Muscle of leg (tissue), 16 donors: ENCODE measurements around the gene RUSC1. TPM values are rescaled to one million over a fixed set of nuclear protein-coding genes. Genes with fewer than 3 reads are reported as not detected.

Experiments used
- DNase-seq: peaks from one replicate; pipeline ENCODE4 v3.0.0; 2013
- H3K27ac ChIP-seq: one replicate; pipeline ENCODE4 v1.5.1; 2013; ENCODE audit warnings: mild to moderate bottlenecking, low read length, control low read depth
- H3K27me3 ChIP-seq: one replicate; pipeline ENCODE4 v1.6.1; 2013; ENCODE audit warnings: low read length; ENCODE audit not compliant: control insufficient read depth, insufficient read depth
- H3K36me3 ChIP-seq: one replicate; pipeline ENCODE4 v1.6.1; 2013; ENCODE audit warnings: low read length; ENCODE audit not compliant: control insufficient read depth, insufficient read depth
- H3K4me1 ChIP-seq: one replicate; pipeline ENCODE4 v1.6.1; 2013; ENCODE audit warnings: low read length; ENCODE audit not compliant: control insufficient read depth, insufficient read depth
- H3K4me3 ChIP-seq: one replicate; pipeline ENCODE4 v1.5.1; 2013; ENCODE audit warnings: low read length, control low read depth
- H3K9me3 ChIP-seq: replicated peaks from 2 replicates; pipeline ENCODE4 v1.6.1; 2013; ENCODE audit warnings: low read depth, low read length; ENCODE audit not compliant: control insufficient read depth
- WGBS: methylation state at CpG from one replicate; pipeline ENCODE4 v1.1.5; 2013; ENCODE audit warnings: missing lambda C conversion rate; ENCODE audit not compliant: insufficient coverage; 5-methylcytosine and 5-hydroxymethylcytosine counted together
- long read RNA-seq, 11 donors: transcript quantifications; one replicate each; lab custom pipeline, GENCODE V29; 2026
- polyA plus RNA-seq, 8 donors: library from polyadenylated mRNA; unstranded; fragments of 120-200 nt; gene quantifications; one replicate each; pipeline versions ENCODE4 v1.2.1 to v1.2.3, GENCODE V29; 2013; ENCODE audit warnings: inconsistent platforms in 1 of 8, low replicate concordance in 1 of 8; ENCODE audit not compliant: insufficient read length in 8 of 8, insufficient read depth in 1 of 8
- total RNA-seq: library from RNA; stranded (reverse); fragments of 120-200 nt; gene quantifications from one replicate; pipeline ENCODE4 v1.2.4, GENCODE V29; 2013

Gene RUSC1
- total RNA-seq (12.1 TPM), polyA plus RNA-seq (10 to 100 TPM; 23.0 to 33.4 (median 27.4) TPM)
- long read RNA-seq, donor 1, partial matches to known transcripts, result 0 of 2 reads
- long read RNA-seq, donor 1, other reads (novel, unspliced or antisense), result 0 of 2 reads
- long read RNA-seq, donor 2, partial matches to known transcripts, result 0 of 1 reads
- long read RNA-seq, donor 2, other reads (novel, unspliced or antisense), result 0 of 1 reads
- long read RNA-seq, donor 3, partial matches to known transcripts, result 0 of 5 reads
- long read RNA-seq, donor 3, other reads (novel, unspliced or antisense), result 0 of 5 reads
- long read RNA-seq, donor 4, partial matches to known transcripts, result 0 of 1 reads
- long read RNA-seq, donor 4, other reads (novel, unspliced or antisense), result 0 of 1 reads
- long read RNA-seq, donor 5, transcript RUSC1-214 (8 exons, 1,700 nt), result major isoform, 6 of 12 reads
- long read RNA-seq, donor 5, partial matches to known transcripts, result 0 of 12 reads
- long read RNA-seq, donor 5, other reads (novel, unspliced or antisense), result 0 of 12 reads
- long read RNA-seq, donor 6, partial matches to known transcripts, result 0 of 6 reads
- long read RNA-seq, donor 6, other reads (novel, unspliced or antisense), result 0 of 6 reads
- long read RNA-seq, donor 7, partial matches to known transcripts, result 0 of 3 reads
- long read RNA-seq, donor 7, other reads (novel, unspliced or antisense), result 0 of 3 reads
- long read RNA-seq, donor 8, partial matches to known transcripts, result 0 of 1 reads
- long read RNA-seq, donor 8, other reads (novel, unspliced or antisense), result 0 of 1 reads
- long read RNA-seq, donor 9, partial matches to known transcripts, result 0 of 2 reads
- long read RNA-seq, donor 9, other reads (novel, unspliced or antisense), result 0 of 2 reads
- long read RNA-seq, donor 10, partial matches to known transcripts, result 0 of 3 reads
- long read RNA-seq, donor 10, other reads (novel, unspliced or antisense), result 0 of 3 reads
- long read RNA-seq, donor 11, partial matches to known transcripts, result 0 of 3 reads
- long read RNA-seq, donor 11, other reads (novel, unspliced or antisense), result 0 of 3 reads

GRCh38 chr1:155320661-155321617 is at the start of gene RUSC1:
Gene RUSC1 (plus strand): TSS chr1:155320894. CDS start chr1:155321774, 880 bp downstream.
- H3K4me1 ChIP-seq, result peaks cover 37% of the 10 kb centered on the region
- H3K9me3 ChIP-seq, result no peaks in the 10 kb centered on the region
- H3K36me3 ChIP-seq, result peaks cover 31% of the 10 kb centered on the region
- H3K27me3 ChIP-seq, result no peaks in the 10 kb centered on the region
- H3K27ac ChIP-seq, result peak within 1 kb of the TSS; percentile 98
- DNase-seq, result peak; percentile 97
- WGBS, result 7% methylated on average over 33 of the region's 51 CpGs
- H3K4me3 ChIP-seq, result peak within 1 kb of the TSS; percentile 94

GRCh38 chr1:155272466-155273342 is 48.0 kb upstream of the RUSC1 start:
- DNase-seq, result peak; percentile 77
- peaks cover 37% of the 10 kb centered on the region for H3K36me3 ChIP-seq
- peaks cover 24% of the 10 kb centered on the region for H3K4me1 ChIP-seq
- under 1% methylated on average over 41 of the region's 44 CpGs for WGBS
- peak overlapping the region; percentile 86 for H3K4me3 ChIP-seq
- peak overlapping the region; percentile 96 for H3K27ac ChIP-seq
- no peaks in the 10 kb centered on the region for H3K9me3 ChIP-seq
- H3K27me3 ChIP-seq, result peaks cover under 1% of the 10 kb centered on the region

GRCh38 chr1:155273343-155274245 is 47.1 kb upstream of the RUSC1 start, which contains the start of gene CLK2:
Gene CLK2 (minus strand): TSS chr1:155273504. CDS start chr1:155270977, 2,527 bp downstream.
- WGBS, result 3% methylated on average over 37 of the region's 61 CpGs
- H3K9me3 ChIP-seq, result no peaks in the 10 kb centered on the region
- H3K4me1 ChIP-seq, result peaks cover 33% of the 10 kb centered on the region
- peak within 1 kb of the TSS; percentile 96 for H3K27ac ChIP-seq
- peak; percentile 98 for DNase-seq
- peaks cover 28% of the 10 kb centered on the region for H3K36me3 ChIP-seq
- peaks cover 3% of the 10 kb centered on the region for H3K27me3 ChIP-seq
- peak within 1 kb of the TSS; percentile 86 for H3K4me3 ChIP-seq

GRCh38 chr1:155277070-155277901 is 43.4 kb upstream of the RUSC1 start, which contains the start of gene HCN3:
Gene HCN3 (plus strand): TSS chr1:155277463. CDS start chr1:155277591, 128 bp downstream.
- Histone ChIP-seq H3K27ac (no peak within 1 kb of the TSS), H3K9me3 (no peaks in the 10 kb centered on the region), H3K27me3 (peaks cover 3% of the 10 kb centered on the region), H3K4me3 (peak within 1 kb of the TSS; percentile 55), H3K4me1 (peaks cover 27% of the 10 kb centered on the region), H3K36me3 (peaks cover 2% of the 10 kb centered on the region)
- peak; percentile 98 for DNase-seq
- 1% methylated on average over 64 of the region's 68 CpGs for WGBS

- peak; percentile 72 for DNase-seq
- Histone ChIP-seq H3K4me1 (peaks cover 22% of the 10 kb centered on the region), H3K36me3 (peaks cover 4% of the 10 kb centered on the region), H3K27me3 (peaks cover 3% of the 10 kb centered on the region), H3K9me3 (no peaks in the 10 kb centered on the region), H3K4me3 (peak overlapping the region; percentile 55), H3K27ac (no peak overlapping the region)
- WGBS, result 0% methylated on average over 23 of the region's 29 CpGs
Observed at GRCh38 chr1:155277902-155278688, 42.6 kb upstream of the RUSC1 start.

GRCh38 chr1:155278689-155279160 is 42.0 kb upstream of the RUSC1 start:
- Histone ChIP-seq H3K4me1 (peaks cover 20% of the 10 kb centered on the region), H3K36me3 (peaks cover 4% of the 10 kb centered on the region), H3K27me3 (peaks cover 3% of the 10 kb centered on the region), H3K9me3 (no peaks in the 10 kb centered on the region), H3K4me3 (no peak overlapping the region), H3K27ac (no peak overlapping the region)
- DNase-seq, result no peak
- WGBS, result 45% methylated on average over 7 of the region's 10 CpGs

GRCh38 chr1:155279268-155279667 is 41.4 kb upstream of the RUSC1 start:
- Histone ChIP-seq H3K27me3 (peaks cover 3% of the 10 kb centered on the region), H3K9me3 (no peaks in the 10 kb centered on the region), H3K4me3 (no peak overlapping the region), H3K36me3 (peaks cover 7% of the 10 kb centered on the region), H3K27ac (no peak overlapping the region), H3K4me1 (peaks cover 17% of the 10 kb centered on the region)
- DNase-seq, result no peak
- 82% methylated on average over 2 of the region's 2 CpGs for WGBS
